H4 (cell line): ENCODE results near the gene SYNJ2. TPM values are rescaled to one million over a fixed set of nuclear protein-coding genes. Genes with fewer than 3 reads are reported as not detected.
A peak's percentile ranks its signal among the peaks of the same experiment; 100 is the strongest.

Source experiments
- DNase-seq: peaks from one replicate; pipeline ENCODE4 v3.0.0-alpha.2; 2015; ENCODE audit warnings: low spot score
- total RNA-seq: library from RNA; depleted of rRNA; stranded (reverse); fragments of >200 nt; shearing (Covaris generic); gene quantifications from 2 replicates; pipeline ENCODE4 v1.2.3, GENCODE V29; 2014

SYNJ2 gene
- total RNA-seq, 1 experiment from 2014 or later: 20.6 TPM

GRCh38 chr6:157978021-157978783 lies 3.5 kb upstream of the SYNJ2 start:
- DNase-seq: no peak

- no peak for DNase-seq
These were observed 1.2 kb upstream of the SYNJ2 start for GRCh38 chr6:157980288-157981131.

DNA sequence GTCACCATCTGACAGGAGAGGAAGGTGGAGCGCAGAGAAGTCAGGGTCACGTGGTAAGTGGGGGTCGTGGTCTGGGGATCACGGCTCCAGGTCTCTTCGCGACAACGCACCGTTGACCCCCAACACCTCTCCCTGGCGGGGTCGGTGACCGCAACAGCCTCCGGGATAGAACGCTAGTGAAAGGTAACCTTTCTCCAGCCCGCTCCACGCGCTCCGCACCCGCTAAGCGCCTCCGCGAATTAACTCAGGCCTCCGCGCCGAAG lies 600 bp upstream of the SYNJ2 start:
- no peak for DNase-seq

DNA sequence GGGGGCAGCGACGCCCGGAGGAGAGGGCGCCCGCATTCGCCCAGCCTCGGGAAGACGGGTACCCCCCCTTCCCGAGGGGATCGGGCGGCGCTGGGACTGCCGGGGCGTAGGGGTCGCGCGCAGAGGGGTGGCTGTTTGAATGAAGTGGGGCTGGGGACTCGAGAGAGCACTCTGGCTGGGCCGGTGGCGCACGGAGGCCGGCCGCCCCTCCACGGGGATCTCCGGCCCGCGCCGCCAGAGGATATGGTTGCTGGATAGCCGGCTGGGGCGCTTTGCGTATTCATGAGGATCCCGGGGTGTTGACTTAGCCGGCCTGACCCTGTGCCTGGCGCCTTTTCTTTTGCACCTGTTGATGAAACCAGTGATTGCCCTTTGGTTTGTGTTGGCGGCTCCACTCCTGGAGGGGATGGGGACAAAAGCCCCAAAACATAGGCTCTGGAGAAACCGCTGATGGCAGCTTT lies 469 bp downstream of the SYNJ2 start:
- no peak for DNase-seq

DNA sequence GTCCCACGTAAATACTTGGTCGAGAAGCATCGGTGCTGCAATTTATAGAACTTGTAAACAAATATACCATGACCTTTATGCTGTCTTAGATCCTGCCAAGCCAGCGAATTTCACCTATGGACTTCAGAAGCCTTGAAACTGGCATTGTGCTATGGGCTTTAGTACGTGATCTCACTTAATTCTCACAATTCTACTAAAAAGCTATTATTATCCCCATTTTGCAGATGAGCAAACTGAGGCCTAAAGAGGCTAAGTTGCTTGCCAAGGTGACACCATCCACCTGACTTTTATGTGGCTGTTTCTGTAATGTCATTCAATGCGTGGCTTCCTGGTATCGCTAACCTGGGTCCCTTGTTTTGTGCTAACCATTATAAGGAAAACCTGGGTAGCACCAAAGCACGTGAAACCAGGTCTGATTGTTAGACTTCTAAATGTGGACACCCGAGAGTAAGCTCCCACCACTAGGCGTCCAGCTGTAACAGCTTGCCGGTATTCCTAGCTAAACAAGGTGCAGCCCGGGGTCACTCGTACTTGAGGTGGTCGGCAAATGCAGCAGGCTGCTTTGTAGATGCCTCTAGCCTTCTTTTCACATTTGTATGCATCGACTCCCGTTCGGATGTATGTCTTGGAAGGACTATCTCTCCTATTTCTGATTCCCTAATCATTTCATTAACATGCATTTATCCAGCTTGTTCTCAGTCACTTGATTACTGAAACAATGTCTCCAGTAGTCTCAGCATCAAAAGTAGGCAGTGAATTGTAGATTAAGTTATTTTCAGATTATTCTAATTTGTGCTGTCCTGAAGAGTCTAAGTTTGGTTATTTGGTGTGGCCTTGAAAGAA lies 1.1 kb downstream of the SYNJ2 start:
- peak; percentile 40 for DNase-seq

DNA sequence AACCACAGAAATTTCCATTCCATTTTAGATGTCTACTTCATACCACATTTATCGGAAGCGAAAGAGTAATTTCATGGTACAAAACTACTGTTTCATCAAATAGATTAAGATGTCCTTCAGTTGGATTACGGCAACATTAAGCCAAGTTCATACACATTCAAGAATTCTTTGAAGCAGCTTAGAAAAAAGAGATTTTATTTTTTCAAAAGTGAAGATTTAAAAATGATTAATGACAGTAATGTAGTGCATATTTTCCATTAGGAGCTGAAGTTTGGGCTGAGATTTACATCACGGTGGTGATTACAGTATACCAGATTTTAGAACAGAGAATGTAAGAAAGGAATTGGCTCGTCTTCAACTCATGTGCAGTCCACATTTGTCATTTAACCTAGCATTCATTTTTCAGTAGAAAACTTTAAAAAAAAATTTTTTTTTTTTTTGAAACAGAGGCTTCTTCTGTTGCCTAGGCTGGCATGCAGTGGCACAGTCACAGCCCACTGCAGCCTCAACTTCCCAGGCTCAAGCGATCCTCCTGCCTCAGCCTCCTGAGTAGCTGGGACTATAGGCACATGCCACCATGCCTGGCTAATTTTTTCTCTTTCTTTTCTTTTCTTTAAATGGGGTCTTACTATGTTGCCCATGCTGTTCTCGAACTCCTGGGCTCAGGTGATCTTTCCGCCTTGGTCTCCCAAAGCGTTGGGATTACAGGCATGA lies 1.9 kb downstream of the SYNJ2 start:
- no peak for DNase-seq

DNA sequence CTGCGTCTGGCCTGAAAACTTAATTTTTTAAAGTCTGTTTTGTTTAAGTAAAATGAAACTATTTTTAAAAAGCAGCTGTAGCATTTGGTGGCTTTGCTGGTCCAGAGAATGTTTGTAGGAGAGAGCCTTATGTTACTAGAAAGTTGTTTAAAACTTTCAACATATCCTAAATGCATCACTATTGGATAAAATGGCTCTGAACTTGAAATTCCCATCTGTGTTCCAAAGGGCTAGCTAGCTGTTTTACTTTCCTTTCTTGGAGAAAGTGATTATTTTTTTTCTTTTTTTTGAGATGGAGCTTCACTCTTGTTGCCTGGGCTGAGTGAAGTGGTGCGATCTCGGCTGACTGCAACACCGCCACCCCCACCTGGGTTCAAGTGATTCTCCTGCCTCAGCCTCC lies 2.5 kb downstream of the SYNJ2 start:
- DNase-seq: no peak

GRCh38 chr6:157984686-157985225 lies 3.1 kb downstream of the SYNJ2 start:
- DNase-seq: no peak

GRCh38 chr6:157985378-157986155 lies 3.9 kb downstream of the SYNJ2 start:
- DNase-seq: no peak

DNA sequence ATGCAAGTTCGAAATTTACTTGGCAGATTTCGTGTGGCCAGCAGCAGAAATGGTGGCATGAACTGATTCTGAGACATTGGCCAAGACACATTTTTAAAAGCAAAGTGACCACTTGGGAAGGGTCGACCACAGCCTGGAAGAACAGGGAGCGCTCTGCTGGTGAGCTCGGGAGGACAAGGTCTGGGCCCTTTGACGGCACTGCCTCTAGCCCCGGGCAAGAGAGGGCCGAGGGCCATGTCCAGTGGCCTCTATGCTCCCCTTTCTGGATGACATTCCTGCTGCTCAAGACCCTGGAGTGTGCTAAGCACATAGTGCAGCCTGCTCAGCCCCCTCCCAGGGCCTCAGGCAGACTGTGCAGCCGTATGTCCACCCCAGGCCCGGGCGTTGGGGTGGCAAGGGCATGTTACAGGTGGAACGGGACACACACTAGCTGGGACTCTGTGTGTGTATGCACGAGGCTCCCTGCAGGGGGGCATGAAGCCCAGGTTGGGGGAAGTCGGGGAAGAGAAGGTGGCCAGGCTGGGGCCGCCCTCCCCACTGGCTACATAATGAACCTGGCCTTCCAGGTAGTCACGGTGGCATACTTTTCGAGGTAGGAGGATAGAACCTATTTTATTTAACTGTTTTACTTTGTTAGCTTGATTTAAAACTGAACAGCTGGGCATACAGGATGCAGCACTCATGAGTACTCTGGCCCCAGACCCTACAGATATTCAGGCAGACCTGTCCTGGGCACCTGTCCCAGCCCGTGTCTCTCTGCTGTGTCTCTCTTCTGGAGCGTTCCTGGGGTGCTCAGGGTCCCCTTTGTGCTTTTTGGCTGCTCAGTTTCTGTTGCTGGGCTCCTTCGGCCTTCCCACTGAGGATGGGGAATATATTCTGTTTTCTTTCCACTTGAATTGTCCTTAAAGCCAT lies 6.4 kb downstream of the SYNJ2 start:
- no peak for DNase-seq

DNA sequence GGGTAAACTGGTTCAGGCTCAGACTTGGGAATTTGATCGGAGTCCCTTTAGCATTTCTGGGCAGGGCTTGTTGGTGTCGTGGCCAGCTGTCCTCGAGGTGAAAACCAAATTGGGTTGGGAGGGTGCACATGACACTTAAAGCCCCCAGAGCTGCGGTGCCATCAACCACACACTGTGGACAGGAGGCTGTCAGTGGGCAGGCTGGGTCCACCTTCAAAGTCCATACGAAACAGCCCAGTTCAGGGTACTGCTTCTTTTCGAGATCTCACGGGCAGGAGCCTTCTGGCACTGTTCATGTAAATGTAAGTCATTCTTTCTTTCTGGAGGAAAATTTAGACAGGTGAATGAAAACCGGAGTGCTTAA lies 7.0 kb downstream of the SYNJ2 start:
- DNase-seq: no peak

DNA sequence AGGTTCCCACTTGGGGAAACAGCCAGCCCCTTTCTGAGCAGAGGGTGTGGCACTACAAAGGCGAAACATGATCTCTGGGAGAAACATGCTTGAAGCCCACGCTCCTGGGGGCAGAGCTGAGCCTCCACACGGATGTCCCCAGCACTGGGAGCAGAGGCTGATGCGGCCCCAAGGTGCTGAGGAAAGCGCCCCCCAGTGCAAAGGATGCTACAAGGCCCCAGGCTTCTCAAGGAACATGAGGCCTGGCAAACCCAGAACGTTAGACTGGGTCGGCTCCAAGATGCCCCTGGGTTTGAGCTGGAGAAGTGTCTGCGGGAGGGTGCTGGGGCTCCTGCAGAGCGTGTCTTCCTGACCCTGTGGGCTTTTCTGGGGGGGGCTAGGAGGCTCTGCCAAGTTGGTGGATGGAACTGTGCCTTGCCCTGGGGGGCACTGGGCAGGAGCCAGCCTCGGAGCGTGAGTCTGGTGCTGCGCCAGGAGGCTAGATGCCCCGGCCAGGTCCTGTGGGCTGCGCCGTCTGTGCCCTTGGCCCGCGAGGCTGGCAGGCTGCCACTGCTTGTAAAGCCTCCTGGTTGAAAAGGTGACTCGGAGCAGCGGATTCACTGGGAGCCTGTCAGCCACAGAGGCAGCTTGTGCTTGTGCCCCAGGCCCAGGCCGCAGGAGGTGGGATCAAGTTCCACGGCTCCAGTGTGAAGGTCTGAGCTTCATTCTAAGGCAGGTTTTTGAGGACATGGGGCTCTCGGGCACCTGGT lies 8.1 kb downstream of the SYNJ2 start:
- DNase-seq: peak; percentile 84

GRCh38 chr6:157990321-157991066 lies 8.8 kb downstream of the SYNJ2 start:
- peak; percentile 21 for DNase-seq

GRCh38 chr6:157991067-157991432 lies 9.4 kb downstream of the SYNJ2 start:
- DNase-seq: no peak

DNA sequence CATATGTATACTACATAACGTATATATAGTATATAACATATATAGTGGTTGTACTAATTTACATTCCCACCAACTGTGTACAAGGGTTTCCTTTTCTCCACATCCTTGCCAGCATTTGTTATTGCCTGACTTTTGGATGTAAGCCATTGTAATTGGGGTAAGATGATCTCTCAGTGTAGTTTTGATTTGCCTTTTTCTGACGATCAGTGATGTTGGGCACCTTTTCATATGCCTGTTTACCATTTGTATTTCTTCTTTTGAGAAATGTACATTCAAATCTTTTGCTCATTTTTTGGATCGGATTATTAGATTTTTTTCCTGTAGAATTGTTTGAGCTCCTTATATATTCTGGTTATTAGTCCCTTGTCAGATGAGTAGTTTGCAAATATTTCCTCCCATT lies 11.4 kb downstream of the SYNJ2 start:
- no peak for DNase-seq

GRCh38 chr6:157994125-157994795 lies 12.6 kb downstream of the SYNJ2 start:
- no peak for DNase-seq

DNA sequence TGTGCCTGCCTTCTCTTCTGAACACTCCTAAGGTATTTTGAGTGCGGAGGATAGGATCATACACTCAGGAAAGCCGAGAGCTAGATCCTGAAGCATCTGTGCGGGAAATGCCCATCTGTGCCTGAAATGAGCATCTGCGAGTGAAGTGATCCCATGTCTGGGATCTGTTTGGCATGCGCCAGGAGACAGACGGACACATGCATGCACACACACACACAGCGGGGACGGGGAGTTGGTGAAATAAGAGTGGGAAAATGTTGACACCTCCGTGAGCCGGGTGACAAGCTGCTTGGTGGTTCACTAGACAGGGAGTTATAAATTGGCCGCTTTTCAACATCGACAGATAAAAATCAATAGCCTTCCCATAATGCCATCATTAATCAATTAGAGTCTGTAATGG lies 13.8 kb downstream of the SYNJ2 start:
- DNase-seq: no peak
